Activated naive CD8-positive, alpha-beta T cell treated with anti-CD3 and anti-CD28 coated beads, Interleukin-2, amount 50 U/mL, for 16 hours (primary cell): ENCODE measurements around the gene CYP2W1.

Source experiments
- DNase-seq: peaks from one replicate; pipeline ENCODE4 v3.0.0-alpha.2; 2020; ENCODE audit warnings: low read depth, low spot score

CYP2W1 gene

DNA sequence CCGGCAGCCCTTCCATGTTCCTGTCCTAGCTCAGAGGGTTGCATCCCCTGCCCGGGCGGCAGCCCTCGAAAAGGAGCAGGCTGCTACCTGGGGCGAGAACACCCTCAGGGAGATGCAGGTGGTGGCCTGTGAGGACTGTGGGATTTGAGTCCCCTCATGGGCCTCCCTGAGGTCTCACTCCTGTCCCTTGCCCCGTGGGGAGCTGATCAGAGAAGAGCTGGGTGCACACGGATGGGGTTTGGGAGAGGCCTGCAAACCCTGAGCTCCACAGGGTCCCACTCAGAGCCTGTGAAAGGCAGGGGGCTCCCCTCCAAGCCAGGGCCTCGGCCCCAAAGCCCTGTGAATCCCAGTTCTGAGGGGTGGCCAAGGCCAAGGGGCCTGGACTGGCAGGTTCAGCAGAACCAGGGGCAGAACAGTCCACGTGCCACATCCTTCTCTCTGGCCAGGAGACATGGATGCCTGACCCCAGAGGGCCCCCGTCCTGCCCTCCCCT is 424 bp upstream of the CYP2W1 start:
- no peak for DNase-seq

- DNase-seq = no peak
Observed at GRCh38 chr7:983616-984071, 663 bp downstream of the CYP2W1 start.

GRCh38 chr7:984361-985126 is 1.6 kb downstream of the CYP2W1 start:
- DNase-seq = no peak

DNA sequence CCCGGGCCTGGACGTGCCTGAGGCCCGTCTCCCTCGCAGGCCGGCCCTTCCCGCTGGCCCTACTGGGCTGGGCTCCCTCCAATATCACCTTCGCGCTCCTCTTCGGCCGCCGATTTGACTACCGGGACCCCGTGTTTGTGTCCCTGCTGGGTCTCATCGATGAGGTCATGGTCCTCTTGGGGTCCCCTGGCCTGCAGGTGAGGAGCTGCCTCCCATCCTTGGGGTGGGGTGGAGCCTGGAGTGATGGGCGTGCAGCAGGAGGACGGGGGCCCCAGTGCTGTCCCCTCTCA is 2.1 kb downstream of the CYP2W1 start:
- DNase-seq = no peak

- DNase-seq = no peak
Observed at GRCh38 chr7:985915-986741, 3.1 kb downstream of the CYP2W1 start.

DNA sequence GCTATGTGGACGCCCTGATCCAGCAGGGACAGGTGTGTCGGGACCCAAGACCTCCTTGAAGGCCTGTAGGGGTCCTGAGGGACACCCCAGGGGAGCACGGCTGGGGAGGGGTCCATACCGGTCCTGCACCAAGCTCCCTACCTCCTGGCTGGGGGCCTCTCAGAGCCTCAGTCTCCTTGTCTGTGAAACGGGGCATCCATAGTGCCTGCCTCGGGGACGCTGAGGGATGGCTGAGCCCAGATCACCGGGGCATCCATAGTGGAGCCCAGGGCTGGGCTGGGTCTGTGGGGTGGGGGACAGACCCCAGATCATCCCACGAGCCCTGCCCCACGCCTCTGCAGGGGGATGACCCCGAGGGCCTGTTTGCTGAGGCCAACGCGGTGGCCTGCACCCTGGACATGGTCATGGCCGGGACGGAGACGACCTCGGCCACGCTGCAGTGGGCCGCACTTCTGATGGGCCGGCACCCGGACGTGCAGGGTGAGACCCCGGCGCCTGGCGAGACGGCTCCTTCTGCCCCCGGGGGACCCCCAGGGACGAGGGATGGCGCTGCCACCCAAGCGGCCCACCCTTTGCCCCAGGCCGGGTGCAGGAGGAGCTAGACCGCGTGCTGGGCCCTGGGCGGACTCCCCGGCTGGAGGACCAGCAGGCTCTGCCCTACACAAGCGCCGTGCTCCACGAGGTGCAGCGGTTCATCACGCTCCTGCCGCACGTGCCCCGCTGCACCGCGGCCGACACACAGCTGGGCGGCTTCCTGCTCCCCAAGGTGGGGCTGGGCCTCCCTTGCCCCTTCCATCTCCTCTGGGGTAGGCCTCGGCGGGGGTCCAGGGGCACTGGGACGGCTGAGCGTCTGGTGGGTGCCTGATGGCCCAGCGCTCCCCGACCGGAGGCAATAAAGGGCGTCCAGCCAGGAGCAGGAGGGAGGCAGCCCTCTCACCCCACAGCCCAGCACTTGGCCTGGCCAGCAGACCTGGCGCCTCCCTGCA is 4.1 kb downstream of the CYP2W1 start:
- no peak for DNase-seq

- DNase-seq = no peak
Observed at GRCh38 chr7:987909-988308, 4.9 kb downstream of the CYP2W1 start.

GRCh38 chr7:988426-988911 is 5.5 kb downstream of the CYP2W1 start:
- no peak for DNase-seq

- DNase-seq = no peak
Observed at GRCh38 chr7:988963-989529, 6.1 kb downstream of the CYP2W1 start.

- DNase-seq = no peak
Observed at GRCh38 chr7:990352-990932, 7.5 kb downstream of the CYP2W1 start.

DNA sequence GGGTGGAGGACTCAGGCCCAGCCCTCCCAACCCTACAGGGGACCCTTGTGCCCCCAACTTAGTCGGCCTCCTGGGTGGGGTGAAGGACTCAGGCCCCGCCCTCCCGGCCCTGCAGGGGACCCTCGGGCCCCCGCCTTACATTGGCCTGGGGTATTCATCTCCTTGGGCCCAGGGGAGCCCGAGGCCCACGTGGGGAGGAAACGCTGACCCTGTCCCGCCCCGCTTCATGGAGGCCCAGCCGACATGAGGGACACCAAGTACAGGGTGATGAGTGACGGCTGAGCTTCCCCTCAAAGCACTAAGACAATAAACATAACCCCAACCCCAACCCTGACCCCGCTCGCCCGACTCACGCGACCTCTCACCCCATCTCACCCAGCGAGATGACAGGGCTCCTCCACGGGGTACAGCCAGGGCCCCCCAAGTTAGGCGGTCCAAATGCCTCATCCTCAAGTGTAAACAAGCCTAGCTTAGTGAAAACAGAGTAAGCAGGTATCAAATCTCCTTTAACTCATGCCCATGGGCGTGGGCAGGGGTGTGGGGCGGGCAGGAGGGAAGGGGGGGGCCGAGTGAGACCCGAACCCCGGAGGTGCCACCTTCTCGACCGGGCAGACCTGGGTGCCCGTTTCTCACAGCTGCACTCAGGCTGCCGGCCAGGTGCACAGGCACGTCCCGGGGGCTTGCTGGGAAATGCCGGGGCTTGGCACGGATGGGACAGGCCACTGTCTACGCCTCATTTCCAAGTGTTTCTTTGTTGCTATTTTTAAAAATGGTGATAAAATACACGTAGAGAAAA is 8.2 kb downstream of the CYP2W1 start:
- no peak for DNase-seq

DNA sequence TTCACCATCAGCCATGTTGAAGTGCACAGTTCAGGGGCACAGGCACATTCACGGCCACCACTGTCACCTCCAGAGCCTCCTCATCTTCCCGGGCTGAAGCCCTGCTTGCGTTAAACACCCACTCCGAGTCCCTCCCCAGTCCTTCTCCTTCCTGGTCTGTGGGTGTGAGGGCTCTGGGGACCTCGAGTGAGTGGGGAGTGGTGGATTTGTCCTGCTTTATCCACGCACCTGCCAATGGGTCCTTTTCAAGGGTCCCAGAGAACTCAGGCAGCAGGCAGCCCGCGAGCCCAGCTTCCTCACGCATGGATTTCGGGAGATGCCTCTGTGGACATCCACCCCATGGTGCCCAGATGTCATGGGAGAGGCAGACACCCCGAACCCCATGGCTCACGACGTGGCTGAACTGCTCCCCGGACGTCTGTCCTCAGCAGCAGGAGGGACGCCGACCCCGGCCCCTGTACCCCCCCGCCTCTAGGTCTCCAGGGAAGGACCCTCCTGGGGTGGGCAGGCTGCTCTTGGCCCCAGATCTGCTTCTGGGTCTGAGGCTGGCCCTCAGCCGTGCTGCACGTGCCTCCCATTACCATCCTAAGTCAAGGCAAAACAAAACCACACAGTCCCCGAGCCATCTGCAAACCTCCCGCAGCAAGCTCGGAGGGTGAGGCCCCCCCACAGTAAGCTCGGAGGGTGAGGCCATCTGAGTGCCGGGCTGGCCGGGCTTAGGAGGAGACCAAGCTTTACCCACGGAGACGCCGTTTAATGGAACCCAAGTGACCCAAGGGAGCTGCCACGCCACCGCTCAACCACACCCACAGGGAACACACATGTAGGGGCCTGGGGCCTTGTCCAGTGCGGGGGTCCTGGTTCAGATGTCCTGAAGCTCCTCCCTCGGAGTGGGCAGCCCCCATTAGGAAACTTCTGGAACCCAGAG is 9.0 kb downstream of the CYP2W1 start:
- DNase-seq = no peak

DNA sequence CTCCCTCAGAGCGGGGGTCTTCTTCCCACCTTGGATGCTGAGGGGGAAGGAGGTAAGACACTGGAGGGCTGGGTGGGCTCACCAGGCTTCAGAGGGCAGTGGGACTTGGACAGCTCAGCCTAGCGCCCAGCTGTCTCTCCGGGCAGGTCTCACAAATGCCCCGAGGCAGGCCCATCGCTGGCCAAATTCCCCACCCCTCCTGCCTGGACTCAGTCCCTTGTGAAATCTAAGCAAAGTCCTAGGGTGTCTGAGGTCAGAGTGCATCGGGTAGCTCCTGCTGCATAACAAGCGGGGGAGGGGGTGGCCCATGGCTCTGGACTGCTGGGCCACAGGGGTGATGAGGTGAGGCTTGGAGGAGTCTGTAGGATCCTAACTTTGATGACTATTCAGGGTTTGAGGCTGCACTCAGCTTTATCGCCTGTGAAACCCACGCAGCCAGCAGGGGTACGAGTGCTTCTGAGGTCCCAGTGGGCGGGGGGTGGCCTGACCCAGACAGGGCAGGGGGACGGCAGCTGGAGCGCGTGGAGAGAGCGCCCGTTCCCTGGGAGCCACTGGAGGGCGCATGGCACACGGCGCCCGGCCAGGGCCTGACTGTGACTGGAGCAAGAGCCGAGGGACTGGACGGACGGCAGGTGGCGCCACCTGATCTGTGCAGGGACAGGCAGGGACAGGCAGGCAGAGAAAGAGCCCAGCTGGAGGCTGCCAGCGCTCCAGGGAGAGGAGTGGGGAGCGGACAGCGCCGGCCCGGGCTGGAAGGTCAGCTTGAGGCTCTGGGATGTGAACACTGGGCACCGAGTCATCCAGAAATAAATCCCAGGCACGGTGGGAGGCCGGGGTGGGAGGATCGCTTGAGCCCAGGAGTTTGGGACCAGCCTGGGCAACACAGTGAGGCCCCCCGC is 10.0 kb downstream of the CYP2W1 start:
- DNase-seq = peak; percentile 87

DNA sequence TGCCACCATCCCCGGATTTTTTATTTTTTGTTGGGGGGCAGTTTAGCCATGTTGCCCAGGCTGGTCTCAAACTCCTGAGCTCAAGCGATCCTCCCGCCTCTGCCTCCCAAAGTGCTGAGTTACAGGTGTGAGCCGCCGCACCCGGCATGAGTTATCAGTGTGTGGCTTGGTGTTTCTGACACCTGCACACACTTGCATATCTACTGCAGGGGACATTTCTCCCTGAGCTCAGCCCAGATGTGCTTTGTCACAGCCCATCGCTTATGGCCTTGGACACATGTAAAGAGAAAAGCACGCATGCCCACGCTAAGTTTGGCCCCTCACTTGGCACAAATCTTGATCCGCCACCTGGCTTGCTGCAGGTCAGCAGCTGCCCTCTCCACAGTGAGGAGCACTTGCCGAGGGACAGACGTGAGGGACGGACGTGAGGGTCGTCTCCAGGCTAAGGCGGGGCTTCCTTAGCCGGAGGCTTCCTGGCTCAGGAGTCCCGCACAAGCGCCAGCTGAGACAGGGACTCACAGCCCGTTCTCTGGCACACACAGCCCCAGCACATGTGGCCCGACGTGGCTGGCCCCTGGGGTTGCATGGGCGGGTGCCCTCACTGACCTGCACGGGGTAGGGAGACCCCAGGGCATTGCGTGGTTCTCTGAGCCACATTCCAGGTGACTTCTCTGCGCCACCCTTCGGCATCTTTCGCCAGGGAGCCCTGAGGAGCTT is 11.8 kb downstream of the CYP2W1 start:
- no peak for DNase-seq

GRCh38 chr7:995571-995970 is 12.6 kb downstream of the CYP2W1 start:
- DNase-seq = no peak

- no peak for DNase-seq
Observed at GRCh38 chr7:996079-996872, 13.3 kb downstream of the CYP2W1 start.
